Measurements from ENCODE around the gene AFAP1.

DNA sequence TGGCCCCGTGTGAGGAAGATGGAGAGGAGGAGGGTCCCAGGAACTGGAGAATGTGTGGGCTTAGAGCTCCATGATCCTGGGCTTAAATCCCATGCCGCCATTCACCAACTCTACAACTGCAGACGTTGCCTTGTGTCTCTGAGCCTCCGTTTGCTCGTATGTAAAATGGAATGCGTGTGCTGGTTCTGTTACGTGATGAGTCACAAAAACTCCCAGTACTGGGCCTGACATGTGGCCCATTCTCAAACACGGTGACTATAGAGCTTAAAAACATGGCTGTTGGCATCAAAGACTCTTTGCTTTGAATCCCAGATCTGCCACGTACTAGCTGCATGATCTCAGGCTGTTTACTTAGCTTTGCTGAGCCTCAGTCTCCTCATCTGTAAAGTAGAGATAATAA lies 13.0 kb upstream of the AFAP1 start:
- TF ChIP-seq EP300 (IDR thresholded peaks at IDR 0.05; ENCODE audit: borderline replicate concordance) (no peak), RAD21 (IDR thresholded peaks at IDR 0.05; ENCODE audit: low read depth) (no peak), YY1 (IDR thresholded peaks at IDR 0.05; ENCODE audit: low read depth) (no peak), TAF1 (IDR thresholded peaks at IDR 0.05; ENCODE audit: low read depth) (no peak), CREB1 (IDR thresholded peaks at IDR 0.05; ENCODE audit: low read depth) (no peak), EGR1 (IDR thresholded peaks at IDR 0.05) (no peak), CEBPB (IDR thresholded peaks at IDR 0.05) (no peak), FOXM1 (IDR thresholded peaks at IDR 0.05; ENCODE audit: borderline replicate concordance, low read depth) (no peak), USF1 (IDR thresholded peaks at IDR 0.05) (no peak), TCF12 (IDR thresholded peaks at IDR 0.05; ENCODE audit: low read depth) (no peak)
- TF ChIP-seq, protein P1, sequence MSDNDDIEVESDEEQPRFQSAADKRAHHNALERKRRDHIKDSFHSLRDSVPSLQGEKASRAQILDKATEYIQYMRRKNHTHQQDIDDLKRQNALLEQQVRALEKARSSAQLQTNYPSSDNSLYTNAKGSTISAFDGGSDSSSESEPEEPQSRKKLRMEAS (IDR thresholded peaks at IDR 0.05): no peak
